Loucy (cell line): Measurements from ENCODE around the gene IL37.

Experiments
- H2AFZ ChIP-seq: fragments of 200-600 bp; sonication (generic); 2 replicates; pipeline ENCODE4 v1.6.0; 2016; ENCODE audit warnings: antibody characterized with exemption, mild to moderate bottlenecking, low read length, moderate library complexity
- H3F3A ChIP-seq: fragments of 200-600 bp; 2 replicates; pipeline ENCODE4 v1.6.0; 2016; ENCODE audit warnings: antibody characterized with exemption, low read depth, mild to moderate bottlenecking
- H3K27me3 ChIP-seq: fragments of 200-600 bp; sonication (generic); 2 replicates; pipeline ENCODE4 v1.6.1; 2014; ENCODE audit warnings: low read length, mild to moderate bottlenecking; ENCODE audit not compliant: insufficient read depth, poor library complexity, severe bottlenecking
- H3K36me3 ChIP-seq: fragments of 200-600 bp; sonication (generic); 2 replicates; pipeline ENCODE4 v1.6.1; 2016; ENCODE audit warnings: low read length; ENCODE audit not compliant: insufficient read depth
- H3K4me1 ChIP-seq: fragments of 200-600 bp; sonication (generic); 2 replicates; pipeline ENCODE4 v1.5.1; 2014; ENCODE audit warnings: low read length, mild to moderate bottlenecking; ENCODE audit not compliant: insufficient read depth, poor library complexity, severe bottlenecking
- H3K4me2 ChIP-seq: fragments of 200-600 bp; sonication (generic); 2 replicates; pipeline ENCODE4 v1.6.0; 2014; ENCODE audit warnings: antibody characterized with exemption, low read length, low read depth, mild to moderate bottlenecking; ENCODE audit not compliant: poor library complexity, severe bottlenecking
- H3K4me3 ChIP-seq: fragments of 200-600 bp; sonication (generic); 2 replicates; pipeline ENCODE4 v1.5.1; 2014; ENCODE audit warnings: low read length, mild to moderate bottlenecking, mixed read lengths; ENCODE audit not compliant: poor library complexity, severe bottlenecking
- H3K79me2 ChIP-seq: fragments of 200-600 bp; sonication (generic); 2 replicates; pipeline ENCODE4 v1.6.1; 2014; ENCODE audit warnings: low read length; ENCODE audit not compliant: insufficient read depth
- H3K9ac ChIP-seq: fragments of 200-600 bp; sonication (generic); 2 replicates; pipeline ENCODE4 v1.6.0; 2014; ENCODE audit warnings: mild to moderate bottlenecking, low read depth, low read length, moderate library complexity; ENCODE audit not compliant: poor library complexity, severe bottlenecking
- H3K9me2 ChIP-seq: fragments of 200-600 bp; sonication (generic); replicated peaks from 2 replicates; pipeline ENCODE4 v1.6.1; 2016; ENCODE audit warnings: low read depth, low read length, mixed read lengths
- H3K9me3 ChIP-seq: fragments of 200-600 bp; sonication (generic); 2 replicates; pipeline ENCODE4 v1.6.1; 2014; ENCODE audit warnings: mild to moderate bottlenecking, antibody characterized with exemption, low read length, low read depth; ENCODE audit not compliant: insufficient read depth
- H4K20me1 ChIP-seq: fragments of 200-600 bp; sonication (generic); 2 replicates; pipeline ENCODE4 v1.6.0; 2014; ENCODE audit warnings: antibody characterized with exemption, low read length, mild to moderate bottlenecking; ENCODE audit not compliant: insufficient read depth, poor library complexity, severe bottlenecking
- CTCF ChIP-seq: fragments of 200-600 bp; sonication (generic); conservative IDR thresholded peaks from 2 replicates; pipeline ENCODE4 v1.5.1; 2014; ENCODE audit warnings: mild to moderate bottlenecking, antibody characterized with exemption, low read length
- EZH2phosphoT487 ChIP-seq: fragments of 200-600 bp; IDR thresholded peaks from 2 replicates; pipeline ENCODE4 v1.6.1; 2018; ENCODE audit warnings: antibody characterized with exemption, mild to moderate bottlenecking, moderate library complexity, borderline replicate concordance

Gene IL37

GRCh38 chr2:112885506-112885902 lies 25.5 kb upstream of the IL37 start:
- Histone ChIP-seq H4K20me1 (no peaks in the 10 kb centered on the region), H3K9me3 (no peaks in the 10 kb centered on the region), H3K36me3 (no peaks in the 10 kb centered on the region), H3K9ac (no peak overlapping the region), H2AFZ (no peak overlapping the region), H3K9me2 (no peaks in the 10 kb centered on the region), H3K4me1 (peaks cover 13% of the 10 kb centered on the region), H3K79me2 (no peaks in the 10 kb centered on the region), H3K27me3 (no peaks in the 10 kb centered on the region), H3F3A (no peaks in the 10 kb centered on the region), H3K4me2 (no peak overlapping the region), H3K4me3 (no peak overlapping the region)
- no peak for TF ChIP-seq EZH2phosphoT487
- no peak for TF ChIP-seq CTCF

GRCh38 chr2:112886291-112886690 lies 24.7 kb upstream of the IL37 start:
- Histone ChIP-seq H3F3A (no peaks in the 10 kb centered on the region), H3K9ac (no peak overlapping the region), H3K9me3 (no peaks in the 10 kb centered on the region), H3K9me2 (no peaks in the 10 kb centered on the region), H3K4me3 (no peak overlapping the region), H3K4me1 (peaks cover 5% of the 10 kb centered on the region), H2AFZ (no peak overlapping the region), H3K27me3 (no peaks in the 10 kb centered on the region), H3K79me2 (no peaks in the 10 kb centered on the region), H3K36me3 (no peaks in the 10 kb centered on the region), H3K4me2 (no peak overlapping the region), H4K20me1 (no peaks in the 10 kb centered on the region)
- TF ChIP-seq EZH2phosphoT487 (no peak), CTCF (no peak)

- H3K79me2 ChIP-seq: no peaks in the 10 kb centered on the region
- H3K9me2 ChIP-seq: no peaks in the 10 kb centered on the region
- H3K9ac ChIP-seq: no peak overlapping the region
- no peaks in the 10 kb centered on the region for H3F3A ChIP-seq
- H3K9me3 ChIP-seq: no peaks in the 10 kb centered on the region
- TF ChIP-seq EZH2phosphoT487: no peak
- no peak overlapping the region for H3K4me2 ChIP-seq
- no peaks in the 10 kb centered on the region for H3K4me1 ChIP-seq
- H2AFZ ChIP-seq: no peak overlapping the region
- no peaks in the 10 kb centered on the region for H3K36me3 ChIP-seq
- no peaks in the 10 kb centered on the region for H3K27me3 ChIP-seq
- H4K20me1 ChIP-seq: no peaks in the 10 kb centered on the region
- H3K4me3 ChIP-seq: no peak overlapping the region
Observed at GRCh38 chr2:112887964-112888749, 22.8 kb upstream of the IL37 start.

GRCh38 chr2:112889976-112890375 lies 21.0 kb upstream of the IL37 start:
- Histone ChIP-seq H3K9me3 (no peaks in the 10 kb centered on the region), H3K4me2 (no peak overlapping the region), H4K20me1 (no peaks in the 10 kb centered on the region), H3K79me2 (no peaks in the 10 kb centered on the region), H3K27me3 (no peaks in the 10 kb centered on the region), H3K4me3 (no peak overlapping the region), H3K9ac (no peak overlapping the region), H3K36me3 (no peaks in the 10 kb centered on the region), H2AFZ (no peak overlapping the region), H3K9me2 (no peaks in the 10 kb centered on the region), H3K4me1 (no peaks in the 10 kb centered on the region), H3F3A (no peaks in the 10 kb centered on the region)
- TF ChIP-seq EZH2phosphoT487 (no peak), CTCF (no peak)
